GM11168 (cell line): ENCODE results near the gene TCF7L2.

ENCODE experiments used
- in situ Hi-C: fragments of 300-500 bp; cut with MboI; formaldehyde crosslinking; loops from one replicate; pipeline ENCODE4 v1.12.0; 2022; ENCODE audit warnings: low sequenced_read_pairs; ENCODE audit not compliant: unreplicated experiment

Gene TCF7L2

GRCh38 chr10:112949875-112950507 lies at the start of gene TCF7L2:
Gene TCF7L2 (plus strand): TSS chr10:112950247. CDS start chr10:112950757, 510 bp downstream.
- in situ Hi-C loops = no loop called here

GRCh38 chr10:112902730-112903129 lies 47.3 kb upstream of the TCF7L2 start:
- in situ Hi-C loops = no loop called here

GRCh38 chr10:112904000-112904399 lies 46.0 kb upstream of the TCF7L2 start:
- in situ Hi-C loops = no loop called here

- in situ Hi-C loops = no loop called here
Measured at GRCh38 chr10:112906945-112907344, 43.1 kb upstream of the TCF7L2 start.

GRCh38 chr10:112907893-112908292 lies 42.2 kb upstream of the TCF7L2 start:
- in situ Hi-C loops = no loop called here

GRCh38 chr10:112911206-112911605 lies 38.8 kb upstream of the TCF7L2 start:
- in situ Hi-C loops = no loop called here

GRCh38 chr10:112912410-112912928 lies 37.6 kb upstream of the TCF7L2 start:
- in situ Hi-C loops = no loop called here

GRCh38 chr10:112913255-112913654 lies 36.8 kb upstream of the TCF7L2 start:
- in situ Hi-C loops = no loop called here

- in situ Hi-C loops = no loop called here
Measured at GRCh38 chr10:112913661-112914287, 36.3 kb upstream of the TCF7L2 start.

GRCh38 chr10:112914288-112914952 lies 35.6 kb upstream of the TCF7L2 start:
- in situ Hi-C loops = no loop called here

GRCh38 chr10:112915590-112916572 lies 34.2 kb upstream of the TCF7L2 start:
- in situ Hi-C loops = no loop called here

GRCh38 chr10:112917681-112918080 lies 32.4 kb upstream of the TCF7L2 start:
- in situ Hi-C loops = no loop called here

- in situ Hi-C loops = no loop called here
Measured at GRCh38 chr10:112918771-112919170, 31.3 kb upstream of the TCF7L2 start.

GRCh38 chr10:112919721-112920120 lies 30.3 kb upstream of the TCF7L2 start:
- in situ Hi-C loops = no loop called here

GRCh38 chr10:112926906-112927688 lies 22.9 kb upstream of the TCF7L2 start:
- in situ Hi-C loops = no loop called here

GRCh38 chr10:112927980-112928379 lies 22.1 kb upstream of the TCF7L2 start:
- in situ Hi-C loops = no loop called here

GRCh38 chr10:112932658-112933057 lies 17.4 kb upstream of the TCF7L2 start:
- in situ Hi-C loops = no loop called here

GRCh38 chr10:112934193-112934592 lies 15.9 kb upstream of the TCF7L2 start:
- in situ Hi-C loops = no loop called here

- in situ Hi-C loops = no loop called here
Measured at GRCh38 chr10:112938808-112939482, 11.1 kb upstream of the TCF7L2 start.
